ENCODE data around the gene GUCY2D. TPM values are rescaled to one million over a fixed set of nuclear protein-coding genes. Genes with fewer than 3 reads are reported as not detected.
"Not testable (repeated sequence)": the region's sequence is repeated elsewhere in the genome, so short reads cannot be mapped to it uniquely, and the experiment has no call there.

Gene GUCY2D
- total and polyA plus RNA-seq, 8 donors = 0.25 TPM; not detected in 7

DNA sequence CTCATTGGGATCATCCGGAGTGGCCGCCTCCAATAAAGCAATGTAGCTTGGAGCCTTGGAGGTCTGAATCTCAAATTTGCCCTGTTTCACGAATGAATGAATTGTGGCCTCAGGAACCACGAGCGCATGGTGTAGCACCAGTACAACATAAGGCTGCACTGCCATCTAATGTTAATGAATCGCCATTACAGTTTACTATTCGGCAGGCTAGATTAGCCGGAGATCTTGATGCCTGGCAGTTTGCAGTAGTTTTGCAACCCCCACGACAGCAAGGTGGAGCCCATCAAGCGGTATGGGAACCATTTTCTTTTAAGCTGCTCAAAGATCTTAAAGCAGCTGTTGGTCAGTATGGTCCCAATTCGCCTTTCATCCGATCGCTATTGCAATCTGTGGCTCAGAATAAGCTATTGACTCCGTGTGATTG is 55.3 kb downstream of the GUCY2D start:
- peaks cover 18 to 70% (median 38%) of the 10 kb centered on the region in 4 donors for H3K4me1 ChIP-seq
- peaks cover 0 to 61% (median 11%) of the 10 kb centered on the region in 3 donors for H3K27me3 ChIP-seq
- intact Hi-C loops (cut with DNase I; ENCODE audit: low total_unique reads) = no loop called here
- WGBS, 5 donors = 4 to 5% (median 4%) methylated on average over 14 of the region's 14 CpGs
- H3K9me3 ChIP-seq = no peaks in the 10 kb centered on the region
- H3K27ac ChIP-seq = peak overlapping the region; percentile 59 to 86 (median 81)
- H3K36me3 ChIP-seq = no peaks in the 10 kb centered on the region
- peak; percentile 64 to 90 for DNase-seq
- TF ChIP-seq EP300 (IDR thresholded peaks at IDR 0.05) = no peak
- TF ChIP-seq POLR2A (IDR thresholded peaks at IDR 0.05) = no peak
- peak in 2 of 3 donors; percentile 30 to 72 for TF ChIP-seq POLR2AphosphoS5 (IDR thresholded peaks at IDR 0.05)
- peak in 5 of 7 experiments; percentile 78 to 88 (median 80) for TF ChIP-seq CTCF (IDR thresholded peaks at IDR 0.05)
- H3K4me3 ChIP-seq = peak overlapping the region; percentile 13 to 31 (median 21)

DNA sequence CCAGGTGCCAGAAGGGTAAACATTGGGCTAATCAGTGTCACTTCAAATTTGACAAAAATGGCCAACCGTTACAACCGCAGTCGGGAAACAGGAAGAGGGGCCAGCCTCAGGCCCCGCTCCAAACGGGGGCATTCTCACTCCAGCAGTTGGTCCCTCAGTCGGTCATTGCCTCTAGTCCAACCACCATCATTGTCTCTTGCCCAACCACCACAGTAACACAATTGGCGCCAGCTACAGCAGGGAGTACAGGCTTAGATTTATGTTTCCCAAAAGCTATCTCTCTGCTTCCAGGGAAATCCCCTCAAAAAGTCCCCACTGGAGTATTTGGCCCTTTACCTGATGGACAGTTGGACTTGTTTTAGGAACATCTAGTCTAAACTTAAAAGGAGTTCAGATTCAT is 56.7 kb downstream of the GUCY2D start:
- WGBS, 5 donors = 5 to 10% (median 7%) methylated on average over 7 of the region's 7 CpGs
- intact Hi-C loops (cut with DNase I; ENCODE audit: low total_unique reads) = no loop called here
- H3K4me1 ChIP-seq = peaks cover 24 to 73% (median 40%) of the 10 kb centered on the region in 4 donors
- H3K27ac ChIP-seq = peak overlapping the region in 2 of 5 donors; percentile 30 to 83
- H3K36me3 ChIP-seq = no peaks in the 10 kb centered on the region
- peak in 1 of 2 donors; percentile 18 for DNase-seq
- H3K9me3 ChIP-seq = no peaks in the 10 kb centered on the region
- TF ChIP-seq CTCF (IDR thresholded peaks at IDR 0.05) = no peak
- H3K27me3 ChIP-seq = peaks cover 0 to 75% (median 26%) of the 10 kb centered on the region in 3 donors
- peak overlapping the region in 1 of 4 donors; percentile 31 for H3K4me3 ChIP-seq

GRCh38 chr17:8060274-8060673 is 57.9 kb downstream of the GUCY2D start:
- TF ChIP-seq EP300 (IDR thresholded peaks at IDR 0.05) (no peak), CTCF (IDR thresholded peaks at IDR 0.05) (peak in 5 of 7 experiments; percentile 55 to 80 (median 71))
- peaks cover 20 to 68% (median 38%) of the 10 kb centered on the region in 4 donors for H3K4me1 ChIP-seq
- peak; percentile 64 to 86 for DNase-seq
- intact Hi-C loops (cut with DNase I; ENCODE audit: low total_unique reads) = no loop called here
- 3 to 7% (median 5%) methylated on average over 10 of the region's 10 CpGs for WGBS, 5 donors
- no peak overlapping the region for H3K4me3 ChIP-seq
- H3K27ac ChIP-seq = no peak overlapping the region
- peaks cover 0 to 87% (median 35%) of the 10 kb centered on the region in 3 donors for H3K27me3 ChIP-seq
- no peaks in the 10 kb centered on the region for H3K36me3 ChIP-seq
- no peaks in the 10 kb centered on the region for H3K9me3 ChIP-seq

GRCh38 chr17:8061851-8062250 is 59.4 kb downstream of the GUCY2D start:
- intact Hi-C loops (cut with DNase I; ENCODE audit: low total_unique reads); H3K9me3 ChIP-seq; DNase-seq; H3K36me3 ChIP-seq; H3K27ac ChIP-seq; H3K4me3 ChIP-seq: not testable (repeated sequence)
- Histone ChIP-seq H3K4me1 (peaks cover 9 to 52% (median 25%) of the 10 kb centered on the region in 4 donors), H3K27me3 (peaks cover 0 to 89% (median 35%) of the 10 kb centered on the region in 3 donors)
- WGBS, 5 donors = 59 to 71% (median 63%) methylated on average over 8 of the region's 8 CpGs

DNA sequence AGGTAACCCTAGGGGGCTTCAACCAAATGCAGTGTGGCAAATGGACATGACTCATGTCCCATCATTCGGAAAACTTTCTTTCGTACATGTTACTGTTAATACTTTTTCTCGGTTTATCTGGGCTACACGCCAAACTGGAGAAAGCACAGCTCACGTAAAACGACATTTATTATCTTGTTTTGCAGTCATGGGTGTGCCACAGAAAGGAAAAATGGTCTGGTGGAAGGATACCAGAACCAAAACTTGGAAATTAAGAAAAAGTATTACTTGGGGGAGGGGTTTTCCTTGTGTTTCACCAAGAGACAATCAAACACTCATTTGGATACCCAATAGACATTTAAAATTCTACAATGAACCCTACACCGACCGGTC is 60.0 kb downstream of the GUCY2D start:
- no peaks in the 10 kb centered on the region for H3K36me3 ChIP-seq
- H3K27ac ChIP-seq = no peak overlapping the region
- intact Hi-C loops (cut with DNase I; ENCODE audit: low total_unique reads) = no loop called here
- 19 to 35% (median 25%) methylated on average over 8 of the region's 8 CpGs for WGBS, 5 donors
- H3K9me3 ChIP-seq = no peaks in the 10 kb centered on the region
- TF ChIP-seq CTCF (IDR thresholded peaks at IDR 0.05) (no peak), POLR2A (IDR thresholded peaks at IDR 0.05) (no peak), EP300 (IDR thresholded peaks at IDR 0.05) (no peak), POLR2AphosphoS5 (IDR thresholded peaks at IDR 0.05) (no peak)
- peaks cover 0 to 88% (median 35%) of the 10 kb centered on the region in 3 donors for H3K27me3 ChIP-seq
- H3K4me1 ChIP-seq = peaks cover 5 to 46% (median 19%) of the 10 kb centered on the region in 4 donors
- H3K4me3 ChIP-seq = no peak overlapping the region
- peak in 1 of 2 donors; percentile 47 for DNase-seq

Data from stomach (tissue), 9 donors.